ENCODE data around the gene MS4A6A.

- TF ChIP-seq CTCF (conservative IDR thresholded peaks at IDR 0.05 in 1 of 2, IDR thresholded peaks at IDR 0.05 in 1 of 2; ENCODE audit: extremely low read depth in 1 of 2, insufficient read depth in 1 of 2, low read depth in 1 of 2, low read length in 2 of 2) = no peak
- no peak for TF ChIP-seq EZH2 (IDR thresholded peaks at IDR 0.05; ENCODE audit: borderline replicate concordance, low read length)
Measured at GRCh38 chr11:60182541-60183330, at the start of gene MS4A6A.

Measured in mammary epithelial cell (primary cell).